ENCODE measurements around the gene SDSL. TPM values are rescaled to one million over a fixed set of nuclear protein-coding genes. Genes with fewer than 3 reads are reported as not detected.

Gene SDSL
- total and polyA plus RNA-seq, 2 of the 13 experiments (the other 11 are each of a cell fraction or from before 2014, with no cell fraction given) = 1.2 to 1.7 TPM

DNA sequence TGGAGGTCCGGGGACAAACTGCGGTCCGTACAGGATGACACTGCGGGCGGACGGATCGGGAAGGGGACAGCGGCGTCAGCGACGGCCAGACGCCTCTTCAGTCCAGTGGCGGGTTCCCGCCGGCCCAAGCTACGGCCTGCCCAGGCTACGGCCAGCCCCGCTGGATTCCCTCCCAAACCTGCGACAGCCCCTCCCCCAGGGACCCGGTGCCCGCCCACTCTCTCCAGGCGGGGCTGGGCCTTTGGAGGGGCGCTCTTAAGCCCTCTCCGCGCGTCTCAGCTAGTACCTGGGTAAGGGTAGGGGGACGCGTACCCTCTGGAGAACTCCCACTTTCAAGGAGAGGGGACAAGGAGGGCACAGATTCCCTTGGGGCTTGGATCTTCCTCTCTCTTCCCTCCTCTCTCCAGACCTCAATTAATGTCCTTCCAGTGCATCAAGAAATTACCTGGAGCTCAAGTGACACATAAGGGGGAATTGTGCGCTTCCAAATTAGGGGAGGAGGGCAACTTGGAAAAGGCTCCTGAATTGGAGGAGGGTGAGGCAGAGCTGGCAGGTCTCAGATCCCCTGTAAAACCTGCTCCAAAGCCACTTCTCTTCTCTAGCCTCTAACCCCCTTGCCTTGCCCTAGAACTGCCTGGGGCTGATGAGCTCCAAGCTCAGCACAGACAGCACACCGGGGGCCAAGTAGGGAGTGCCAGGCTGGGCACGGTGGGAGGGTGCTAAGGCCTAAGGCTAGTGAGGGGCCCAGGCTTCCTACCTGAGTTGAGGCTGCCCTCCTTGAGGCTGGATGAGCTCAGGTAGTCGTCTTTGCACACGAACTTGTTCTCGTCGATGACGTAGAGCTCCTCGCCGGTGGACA is 46.4 kb downstream of the SDSL start:
- Histone ChIP-seq H3K27me3 (ENCODE audit: control insufficient read depth in 1 of 2, insufficient read depth in 2 of 2, low read length in 2 of 2) (peaks cover 15 to 94% of the 10 kb centered on the region in 2 experiments), H3K9me3 (ENCODE audit: low read length) (no peaks in the 10 kb centered on the region), H3K27ac (ENCODE audit: extremely low read length, insufficient read depth, low read length) (no peak overlapping the region), H4K20me1 (ENCODE audit: insufficient read depth, low read length) (no peaks in the 10 kb centered on the region), H3K79me2 (ENCODE audit: insufficient read depth, low read length) (no peaks in the 10 kb centered on the region), H2AFZ (ENCODE audit: low read length) (no peak overlapping the region), H3K4me1 (ENCODE audit: insufficient read depth, low read length) (no peaks in the 10 kb centered on the region), H3K4me2 (ENCODE audit: low read depth, low read length) (no peak overlapping the region), H3K9ac (ENCODE audit: insufficient read depth, low read depth, low read length) (no peak overlapping the region), H3K4me3 (replicated peaks in 1 of 3; ENCODE audit: insufficient read depth in 1 of 3, low read depth in 2 of 3, low read length in 3 of 3) (peak overlapping the region in 1 of 3 experiments; percentile 55; a peak in 1 of 6 replicates), H3K36me3 (replicated peaks in 1 of 2; ENCODE audit: control insufficient read depth in 1 of 2, insufficient read depth in 2 of 2, low read length in 2 of 2) (no peaks in the 10 kb centered on the region)
- no TSS peak for BruUV-seq (replicated peaks)
- intact Hi-C loops (cut with micrococcal nuclease; ENCODE audit: unreplicated experiment) = no loop called here
- POLR2A ChIA-PET = no interaction called here
- no peak for TF ChIP-seq HMG20B (CRISPR knock-in tag; conservative IDR thresholded peaks at IDR 0.05)
- 0 out of 2 replicates have a peak, but pooled peaks have one; percentile 39 for TF ChIP-seq CREB1 (IDR thresholded peaks at IDR 0.05)
- TF ChIP-seq CREB1 (CRISPR knock-in tag; IDR thresholded peaks at IDR 0.05) = no peak
- no peak for TF ChIP-seq ELF3 (CRISPR knock-in tag; IDR thresholded peaks at IDR 0.05)
- TF ChIP-seq ZKSCAN1 (IDR thresholded peaks at IDR 0.05; ENCODE audit: low read length) = no peak
- no peak for TF ChIP-seq HOXA3 (CRISPR knock-in tag; IDR thresholded peaks at IDR 0.05)
- no peak for DNase-seq (ENCODE audit: low spot score)
- CTCF ChIA-PET (ENCODE audit: low intra/inter-chr PET ratio, low total read pairs) = no interaction called here
- in situ Hi-C loops (cut with HindIII; ENCODE audit: extremely low pct_ligation_motif_present, low pct_unique_long_range_greater_than_20kb) = loop anchor here (10.0 kb wide), 1 partner anchor 356 kb away; no protein-coding TSS in a partner anchor
- 23% methylated on average over 10 of the region's 38 CpGs for WGBS (ENCODE audit: low lambda C conversion rate)
- FAIRE-seq = no peak
- no peak for ATAC-seq

DNA sequence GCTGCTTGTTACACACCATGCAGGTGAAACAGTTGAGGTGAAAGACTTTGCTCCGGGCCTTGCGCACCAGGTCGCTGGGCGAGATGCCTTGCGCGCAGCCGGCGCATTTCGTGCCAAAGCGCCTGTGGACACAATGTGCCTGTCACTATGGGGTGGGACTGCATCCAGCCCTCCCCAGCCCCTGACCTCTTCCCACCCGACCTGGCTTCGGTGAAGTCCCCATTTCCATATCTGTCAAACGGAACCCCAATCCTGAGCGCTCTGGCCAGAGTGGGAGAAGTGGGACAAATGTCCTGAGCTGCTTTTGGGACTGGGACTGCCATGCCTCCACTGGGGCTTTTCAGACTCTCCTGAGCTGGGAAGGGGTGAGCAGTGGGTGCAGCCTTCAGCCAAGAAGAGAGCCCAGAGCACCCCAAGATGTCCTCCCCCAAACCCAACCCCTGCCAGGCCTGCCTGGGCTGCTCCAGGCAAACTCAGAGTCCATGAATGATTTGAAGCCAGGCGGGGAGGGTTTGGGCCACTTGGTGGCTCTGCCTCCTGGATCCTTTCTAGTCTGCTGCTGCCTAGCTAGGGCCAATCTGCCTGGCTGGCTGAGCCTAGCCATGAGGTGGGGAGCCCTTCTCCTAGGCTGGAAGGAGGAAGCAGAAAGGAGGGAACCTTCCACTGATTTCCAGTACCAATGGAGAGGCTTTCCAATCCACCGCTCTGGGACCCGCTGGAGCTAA is 47.2 kb downstream of the SDSL start:
- Histone ChIP-seq H4K20me1 (ENCODE audit: insufficient read depth, low read length) (no peaks in the 10 kb centered on the region), H3K4me1 (ENCODE audit: insufficient read depth, low read length) (no peaks in the 10 kb centered on the region), H3K79me2 (ENCODE audit: insufficient read depth, low read length) (no peaks in the 10 kb centered on the region), H3K4me2 (ENCODE audit: low read depth, low read length) (no peak overlapping the region), H3K9me3 (ENCODE audit: low read length) (no peaks in the 10 kb centered on the region), H3K27ac (ENCODE audit: extremely low read length, insufficient read depth, low read length) (no peak overlapping the region), H3K9ac (ENCODE audit: insufficient read depth, low read depth, low read length) (no peak overlapping the region), H3K36me3 (replicated peaks in 1 of 2; ENCODE audit: control insufficient read depth in 1 of 2, insufficient read depth in 2 of 2, low read length in 2 of 2) (no peaks in the 10 kb centered on the region), H3K27me3 (ENCODE audit: control insufficient read depth in 1 of 2, insufficient read depth in 2 of 2, low read length in 2 of 2) (peaks cover 17 to 94% of the 10 kb centered on the region in 2 experiments), H2AFZ (ENCODE audit: low read length) (no peak overlapping the region), H3K4me3 (replicated peaks in 1 of 3; ENCODE audit: insufficient read depth in 1 of 3, low read depth in 2 of 3, low read length in 3 of 3) (no peak overlapping the region)
- in situ Hi-C loops (cut with HindIII; ENCODE audit: extremely low pct_ligation_motif_present, low pct_unique_long_range_greater_than_20kb) = loop anchor here (10.0 kb wide), 1 partner anchor 355 kb away; no protein-coding TSS in a partner anchor
- no peak for FAIRE-seq
- intact Hi-C loops (cut with micrococcal nuclease; ENCODE audit: unreplicated experiment) = no loop called here
- POLR2A ChIA-PET = no interaction called here
- no peak for DNase-seq (ENCODE audit: low spot score)
- WGBS (ENCODE audit: low lambda C conversion rate) = 0% methylated on average over 2 of the region's 17 CpGs
- CTCF ChIA-PET (ENCODE audit: low intra/inter-chr PET ratio, low total read pairs) = no interaction called here
- no peak for ATAC-seq
- BruUV-seq (replicated peaks) = no TSS peak
- no peak for TF ChIP-seq PHB2 (IDR thresholded peaks at IDR 0.05; ENCODE audit: partially characterized antibody)
- no peak for TF ChIP-seq GTF3A (CRISPR knock-in tag; conservative IDR thresholded peaks at IDR 0.05)
- TF ChIP-seq BORCS8-MEF2B (CRISPR knock-in tag; IDR thresholded peaks at IDR 0.05) = no peak
- no peak for TF ChIP-seq ZNF138 (CRISPR knock-in tag; IDR thresholded peaks at IDR 0.05; ENCODE audit: low read depth)
- TF ChIP-seq TBP (CRISPR knock-in tag; IDR thresholded peaks at IDR 0.05) = no peak
- no peak for TF ChIP-seq ERF (CRISPR knock-in tag; IDR thresholded peaks at IDR 0.05)
- TF ChIP-seq, protein P1, sequence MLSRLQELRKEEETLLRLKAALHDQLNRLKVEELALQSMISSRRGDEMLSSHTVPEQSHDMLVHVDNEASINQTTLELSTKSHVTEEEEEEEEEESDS (CRISPR knock-in tag; IDR thresholded peaks at IDR 0.05; ENCODE audit: borderline replicate concordance) = no peak
- no peak for TF ChIP-seq SOX6 (IDR thresholded peaks at IDR 0.05)
- TF ChIP-seq SOX6 (CRISPR knock-in tag; IDR thresholded peaks at IDR 0.05) = no peak
- TF ChIP-seq, protein P2, sequence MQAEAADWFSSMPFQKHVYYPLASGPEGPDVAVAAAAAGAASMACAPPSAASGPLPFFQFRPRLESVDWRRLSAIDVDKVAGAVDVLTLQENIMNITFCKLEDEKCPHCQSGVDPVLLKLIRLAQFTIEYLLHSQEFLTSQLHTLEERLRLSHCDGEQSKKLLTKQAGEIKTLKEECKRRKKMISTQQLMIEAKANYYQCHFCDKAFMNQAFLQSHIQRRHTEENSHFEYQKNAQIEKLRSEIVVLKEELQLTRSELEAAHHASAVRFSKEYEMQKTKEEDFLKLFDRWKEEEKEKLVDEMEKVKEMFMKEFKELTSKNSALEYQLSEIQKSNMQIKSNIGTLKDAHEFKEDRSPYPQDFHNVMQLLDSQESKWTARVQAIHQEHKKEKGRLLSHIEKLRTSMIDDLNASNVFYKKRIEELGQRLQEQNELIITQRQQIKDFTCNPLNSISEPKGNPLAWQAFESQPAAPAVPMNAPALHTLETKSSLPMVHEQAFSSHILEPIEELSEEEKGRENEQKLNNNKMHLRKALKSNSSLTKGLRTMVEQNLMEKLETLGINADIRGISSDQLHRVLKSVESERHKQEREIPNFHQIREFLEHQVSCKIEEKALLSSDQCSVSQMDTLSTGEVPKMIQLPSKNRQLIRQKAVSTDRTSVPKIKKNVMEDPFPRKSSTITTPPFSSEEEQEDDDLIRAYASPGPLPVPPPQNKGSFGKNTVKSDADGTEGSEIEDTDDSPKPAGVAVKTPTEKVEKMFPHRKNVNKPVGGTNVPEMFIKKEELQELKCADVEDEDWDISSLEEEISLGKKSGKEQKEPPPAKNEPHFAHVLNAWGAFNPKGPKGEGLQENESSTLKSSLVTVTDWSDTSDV (CRISPR knock-in tag; IDR thresholded peaks at IDR 0.05) = no peak
- TF ChIP-seq ZNF556 (CRISPR knock-in tag; IDR thresholded peaks at IDR 0.05; ENCODE audit: borderline replicate concordance) = no peak
